GM13977 (cell line): Measurements from ENCODE around the gene PSMB2.

Experiments used
- DNase-seq: peaks from one replicate; pipeline ENCODE4 v3.0.0; 2012; ENCODE audit warnings: low spot score
- in situ Hi-C: fragments of 300-500 bp; cut with MboI; formaldehyde crosslinking; loops from one replicate; pipeline ENCODE4 v1.12.0; 2022; ENCODE audit warnings: low sequenced_read_pairs, low pct_unique_long_range_greater_than_20kb, mixed read lengths, inconsistent platforms; ENCODE audit not compliant: unreplicated experiment
- TF ChIP-seq, protein P1 (sequence below): IDR thresholded peaks from 2 replicates; pipeline ENCODE4 v1.5.1; 2012; ENCODE audit warnings: mild to moderate bottlenecking, control low read depth; ENCODE audit not compliant: insufficient read depth; ENCODE audit errors: extremely low read depth, missing control alignments

Gene PSMB2

GRCh38 chr1:35600593-35600992 lies 40.7 kb downstream of the PSMB2 start:
- in situ Hi-C loops = no loop called here
- no peak for DNase-seq
- TF ChIP-seq, protein P1, sequence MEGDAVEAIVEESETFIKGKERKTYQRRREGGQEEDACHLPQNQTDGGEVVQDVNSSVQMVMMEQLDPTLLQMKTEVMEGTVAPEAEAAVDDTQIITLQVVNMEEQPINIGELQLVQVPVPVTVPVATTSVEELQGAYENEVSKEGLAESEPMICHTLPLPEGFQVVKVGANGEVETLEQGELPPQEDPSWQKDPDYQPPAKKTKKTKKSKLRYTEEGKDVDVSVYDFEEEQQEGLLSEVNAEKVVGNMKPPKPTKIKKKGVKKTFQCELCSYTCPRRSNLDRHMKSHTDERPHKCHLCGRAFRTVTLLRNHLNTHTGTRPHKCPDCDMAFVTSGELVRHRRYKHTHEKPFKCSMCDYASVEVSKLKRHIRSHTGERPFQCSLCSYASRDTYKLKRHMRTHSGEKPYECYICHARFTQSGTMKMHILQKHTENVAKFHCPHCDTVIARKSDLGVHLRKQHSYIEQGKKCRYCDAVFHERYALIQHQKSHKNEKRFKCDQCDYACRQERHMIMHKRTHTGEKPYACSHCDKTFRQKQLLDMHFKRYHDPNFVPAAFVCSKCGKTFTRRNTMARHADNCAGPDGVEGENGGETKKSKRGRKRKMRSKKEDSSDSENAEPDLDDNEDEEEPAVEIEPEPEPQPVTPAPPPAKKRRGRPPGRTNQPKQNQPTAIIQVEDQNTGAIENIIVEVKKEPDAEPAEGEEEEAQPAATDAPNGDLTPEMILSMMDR = no peak

- in situ Hi-C loops = no loop called here
- TF ChIP-seq, protein P1 = no peak
- DNase-seq = no peak
These were observed 41.9 kb downstream of the PSMB2 start for GRCh38 chr1:35599411-35599810.

GRCh38 chr1:35598895-35599294 lies 42.4 kb downstream of the PSMB2 start:
- in situ Hi-C loops = no loop called here
- TF ChIP-seq, protein P1 = no peak
- DNase-seq = no peak

DNA sequence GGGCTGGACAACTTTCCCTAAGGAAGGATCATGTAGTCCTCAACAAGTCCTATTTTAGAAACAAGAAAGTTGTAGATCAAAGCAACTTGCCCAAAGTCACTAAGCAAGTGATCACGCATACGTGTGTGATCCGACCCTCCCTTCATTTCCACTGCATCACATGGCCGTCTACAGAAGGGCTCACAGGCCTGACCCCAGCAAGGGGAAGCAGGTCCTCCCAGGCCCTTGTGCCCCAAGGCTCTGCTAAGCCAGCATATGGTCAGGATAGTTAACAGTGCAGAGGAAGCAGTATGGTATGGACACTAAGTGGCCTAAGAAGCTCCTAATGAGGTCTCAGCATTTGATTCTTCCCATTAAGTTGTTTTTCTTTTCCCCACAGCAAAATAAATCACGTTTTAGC lies 43.5 kb downstream of the PSMB2 start:
- TF ChIP-seq, protein P1 = no peak
- no peak for DNase-seq
- in situ Hi-C loops = no loop called here

- no peak for DNase-seq
- TF ChIP-seq, protein P1 = no peak
- in situ Hi-C loops = no loop called here
These were observed 45.6 kb downstream of the PSMB2 start for GRCh38 chr1:35595684-35596083.

GRCh38 chr1:35594005-35594760 lies 47.1 kb downstream of the PSMB2 start:
- in situ Hi-C loops = no loop called here
- no peak for DNase-seq
- TF ChIP-seq, protein P1 = no peak
